Activated gamma-delta T cell (primary cell): ENCODE results near the gene ASXL2.

Source experiments
- DNase-seq: peaks from one replicate; lab custom pipeline; 2025; lab: John Stamatoyannopoulos, UW

The ASXL2 gene

DNA sequence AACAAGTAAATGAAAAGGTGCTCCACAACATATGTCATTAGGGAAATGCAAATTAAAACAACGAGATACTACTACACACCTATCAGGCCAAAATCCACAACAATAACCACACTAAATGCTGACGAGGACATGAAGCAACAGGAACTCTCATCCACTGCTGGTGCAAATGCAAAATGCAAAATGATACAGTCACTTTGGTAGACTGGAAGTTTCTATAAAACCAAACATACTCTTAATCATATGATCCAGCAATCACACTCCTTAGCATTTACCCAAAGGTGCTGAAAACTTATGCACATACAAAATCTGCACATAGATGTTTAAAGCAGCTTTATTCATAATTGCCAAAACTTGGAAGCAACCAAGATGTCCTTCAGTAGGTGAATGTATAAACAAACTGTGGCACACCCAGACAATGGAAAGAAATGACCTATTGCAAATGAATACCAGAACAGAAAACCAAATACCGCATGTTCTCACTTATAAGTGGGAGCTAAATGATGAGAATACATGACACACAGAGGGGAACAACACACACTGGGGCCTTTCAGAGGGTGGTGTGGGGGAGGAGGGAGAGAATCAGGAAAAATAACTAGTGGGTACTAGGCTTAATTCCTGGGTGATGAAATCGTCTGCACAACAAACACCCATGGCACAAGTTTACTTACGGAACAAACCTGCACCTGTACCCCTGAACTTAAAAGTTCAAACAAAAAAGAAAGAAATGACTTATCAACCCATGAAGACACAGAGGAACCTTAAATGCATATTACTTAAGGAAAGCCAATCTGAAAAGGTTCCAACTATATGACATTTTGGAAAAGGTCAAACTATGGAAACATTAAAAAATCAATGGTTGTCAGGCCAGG lies 80.4 kb downstream of the ASXL2 start:
- no peak for DNase-seq

DNA sequence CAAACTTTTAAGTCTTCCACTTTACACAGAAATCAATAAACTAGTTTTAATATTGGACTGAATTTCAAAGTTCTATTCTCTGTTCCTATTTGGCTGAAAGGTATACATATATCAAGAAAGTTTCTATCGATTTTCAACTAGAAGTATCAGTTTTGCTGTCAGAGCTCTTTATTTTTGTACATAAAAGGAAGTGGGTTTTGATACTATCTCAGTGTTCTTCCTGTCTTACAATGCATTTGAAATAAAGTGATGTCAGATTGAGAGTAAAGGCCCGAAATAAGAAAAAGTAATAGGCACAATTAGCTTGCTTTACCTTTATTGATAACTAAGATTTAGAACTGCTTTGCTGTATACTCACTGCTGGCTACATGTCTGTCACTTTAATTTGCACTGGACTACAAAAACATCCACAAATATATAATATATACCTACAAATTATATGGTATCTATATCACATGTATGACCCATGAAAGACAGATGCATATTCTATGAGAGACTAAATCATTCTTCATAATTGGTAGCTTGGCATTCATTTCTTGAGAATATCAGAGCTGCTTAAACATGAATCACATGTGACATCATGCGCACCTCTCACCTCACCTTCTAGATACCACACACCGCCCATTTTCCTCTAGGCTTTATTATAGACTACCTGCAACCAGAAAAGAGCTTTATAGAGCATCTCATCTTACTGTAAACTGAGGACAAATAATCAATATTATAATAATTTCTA lies 83.6 kb downstream of the ASXL2 start:
- DNase-seq: no peak

DNA sequence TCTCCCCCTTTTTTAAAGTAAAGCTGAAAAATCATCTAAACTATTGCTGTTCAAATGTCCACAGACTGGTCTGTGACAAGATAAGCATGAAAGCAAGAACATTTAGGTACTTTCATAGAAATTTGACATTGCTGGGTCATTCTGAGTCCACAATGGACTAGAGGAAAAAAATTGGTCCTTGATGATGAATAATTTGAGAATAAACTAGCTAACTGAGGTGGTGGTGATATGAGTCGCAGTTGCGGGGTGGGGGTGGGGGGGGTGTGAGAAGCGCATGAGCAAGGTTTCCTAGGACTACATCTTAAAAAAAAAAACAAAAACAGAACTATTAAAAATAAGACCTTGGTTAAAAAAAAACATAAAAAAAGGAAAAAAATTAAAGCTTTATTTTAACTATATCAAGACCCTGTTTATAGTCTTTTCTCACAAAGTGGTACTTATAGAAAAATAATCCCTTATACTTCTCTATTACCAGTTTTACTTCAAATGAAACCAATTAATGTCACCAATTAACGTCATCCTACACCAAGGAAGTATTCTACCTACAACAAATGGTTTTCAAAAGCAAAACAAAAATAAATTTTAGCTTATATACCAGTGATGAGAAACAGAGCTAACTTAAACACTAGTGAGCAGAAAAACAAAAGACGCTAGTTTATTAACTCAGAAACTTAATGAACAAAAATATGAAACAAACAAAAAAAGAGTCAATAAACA lies 88.1 kb downstream of the ASXL2 start:
- DNase-seq: no peak

DNA sequence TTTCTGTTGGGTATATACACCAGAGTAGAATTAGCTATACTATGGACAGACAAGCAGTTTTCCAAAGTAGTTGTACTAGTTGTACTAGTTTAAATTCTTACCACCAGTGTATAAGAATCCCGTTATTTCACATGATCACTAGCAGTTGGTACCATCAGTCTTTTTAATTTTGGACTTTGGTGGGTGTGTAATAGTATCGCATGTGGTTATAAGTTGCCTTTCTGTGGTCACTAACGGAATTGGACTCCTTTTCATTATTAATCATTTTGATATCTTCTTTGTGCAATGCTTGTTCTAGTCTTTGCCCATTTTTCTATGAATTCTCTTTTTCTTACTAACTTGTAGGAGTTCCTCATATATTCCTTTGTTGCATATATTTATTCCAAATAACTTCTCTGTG lies 89.8 kb downstream of the ASXL2 start:
- no peak for DNase-seq

DNA sequence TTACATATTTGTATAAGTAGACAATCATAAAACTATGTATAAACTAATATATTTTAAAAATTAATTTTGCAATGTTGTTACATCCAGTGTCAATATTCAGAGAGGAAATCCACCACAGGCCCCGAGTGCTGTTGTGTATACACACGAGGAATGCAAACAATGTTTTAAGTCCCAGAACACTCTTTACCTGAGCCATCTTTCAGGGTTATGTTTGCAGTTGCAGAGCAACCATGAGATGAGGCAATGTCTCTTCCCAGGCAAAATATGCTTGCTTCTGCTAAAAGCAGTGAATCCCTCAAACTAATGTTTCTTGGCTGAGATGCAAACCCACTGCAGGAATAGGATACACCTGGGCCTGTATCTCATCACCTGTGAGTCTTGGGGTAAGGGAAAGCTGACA lies 91.3 kb downstream of the ASXL2 start:
- no peak for DNase-seq

DNA sequence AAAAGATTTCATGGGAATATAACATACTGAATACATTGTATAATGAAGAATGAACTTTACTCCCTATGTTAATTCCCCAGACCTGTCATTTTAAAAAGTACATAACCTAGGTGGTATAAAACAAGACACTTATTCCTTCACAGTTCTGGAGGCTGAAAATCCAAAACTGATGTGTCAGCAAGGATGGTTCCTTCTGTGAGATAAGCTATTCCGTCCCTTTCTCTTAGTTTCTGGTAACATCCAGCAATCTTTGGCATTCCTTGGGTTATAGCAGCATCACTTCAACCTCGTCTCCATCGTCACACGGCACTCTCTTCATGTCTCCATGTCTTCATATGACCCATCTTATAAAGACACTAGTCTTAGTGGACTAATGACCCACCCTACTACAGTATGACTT lies 93.9 kb downstream of the ASXL2 start:
- DNase-seq: no peak

DNA sequence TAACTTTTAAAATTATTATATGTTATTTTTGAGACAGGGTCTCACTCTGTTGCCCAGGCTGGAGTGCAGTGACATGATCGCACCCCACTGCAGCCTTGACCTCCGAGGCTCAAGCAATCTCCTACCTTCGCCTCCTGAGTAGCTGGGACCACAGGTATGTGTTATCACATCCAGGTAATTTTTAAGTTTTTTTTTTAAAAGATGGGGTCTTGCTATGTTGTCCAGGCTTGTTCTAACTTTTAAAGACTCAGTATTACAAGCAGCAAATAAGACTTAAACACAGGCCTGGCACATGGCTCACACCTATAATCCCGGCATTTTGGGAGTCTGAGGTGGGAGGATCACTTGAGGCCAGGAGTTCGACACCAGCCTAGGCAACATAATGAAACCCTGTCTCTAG lies 101.2 kb downstream of the ASXL2 start:
- DNase-seq: no peak

DNA sequence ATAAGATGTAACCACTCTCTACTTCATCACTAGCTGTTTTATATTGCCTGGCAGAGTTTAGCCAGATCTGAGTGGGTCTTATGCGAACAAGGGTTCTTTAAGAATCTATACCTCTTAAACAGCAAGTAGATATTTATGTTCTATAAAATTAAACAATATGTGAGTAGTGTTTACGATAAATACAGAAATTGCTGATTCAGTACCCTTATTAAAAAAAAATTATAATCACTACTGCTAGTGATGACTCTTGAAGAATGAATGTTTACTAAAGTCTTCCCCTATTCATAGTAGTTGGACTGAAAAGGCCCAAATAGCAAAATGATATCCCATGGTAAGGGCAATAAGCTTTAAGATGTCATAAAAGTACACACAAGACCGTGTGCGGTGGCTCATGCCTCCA lies 106.2 kb downstream of the ASXL2 start:
- no peak for DNase-seq

DNA sequence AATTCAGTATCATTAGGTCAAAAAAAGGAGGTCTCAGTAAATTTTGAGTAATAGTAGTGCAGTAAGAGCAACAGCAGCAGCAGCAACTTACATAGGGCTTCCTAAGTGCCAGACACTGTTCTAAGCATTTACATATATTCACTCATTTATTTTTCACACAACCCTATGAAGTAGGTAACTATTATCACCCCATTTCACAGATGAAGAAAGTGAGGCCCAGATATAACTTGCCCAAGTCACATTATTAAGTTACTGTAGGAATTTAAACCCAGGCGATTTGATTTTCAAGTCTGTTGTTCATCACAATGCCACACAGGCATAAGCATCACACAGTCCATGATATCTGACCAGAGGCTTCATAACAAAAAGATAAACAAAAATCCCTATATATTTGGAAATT lies 114.7 kb downstream of the ASXL2 start:
- DNase-seq: no peak

DNA sequence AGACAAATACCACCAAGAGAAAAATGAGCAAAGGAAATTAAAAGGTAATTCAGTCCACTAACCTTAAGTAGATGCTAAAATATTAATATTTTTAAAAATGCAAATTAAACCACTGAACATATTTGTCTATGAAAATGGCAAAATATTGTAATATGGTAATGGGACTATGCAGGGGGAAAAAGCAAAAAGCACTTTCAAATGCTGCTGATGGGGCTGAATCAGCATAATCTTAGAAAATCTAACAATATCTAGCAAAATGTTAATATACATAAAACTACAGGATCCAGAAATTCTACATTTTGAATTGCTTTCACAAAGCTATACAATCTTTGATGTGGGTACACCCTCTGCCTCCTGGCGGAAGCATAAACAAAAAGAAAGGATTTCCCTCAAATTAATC lies 118.0 kb downstream of the ASXL2 start:
- no peak for DNase-seq

DNA sequence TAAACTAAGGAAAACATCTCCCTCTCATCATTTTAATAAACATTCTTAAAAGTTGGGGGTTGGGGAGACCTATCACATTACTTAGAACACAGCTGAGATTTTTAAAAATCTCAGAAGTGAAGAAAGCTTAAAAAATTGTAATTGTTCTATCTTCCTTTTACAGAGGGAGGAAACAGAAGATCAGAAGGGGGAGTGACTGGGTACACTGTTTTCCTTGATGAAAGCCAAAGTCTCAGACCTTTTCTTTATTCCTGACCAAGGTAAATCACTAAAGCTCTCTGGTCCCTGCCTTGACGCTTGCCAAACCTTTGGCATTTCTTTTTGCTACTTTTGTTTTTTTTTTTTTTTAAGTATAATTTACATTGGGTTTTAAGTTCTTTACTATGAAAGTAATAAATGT lies 119.9 kb downstream of the ASXL2 start:
- no peak for DNase-seq

DNA sequence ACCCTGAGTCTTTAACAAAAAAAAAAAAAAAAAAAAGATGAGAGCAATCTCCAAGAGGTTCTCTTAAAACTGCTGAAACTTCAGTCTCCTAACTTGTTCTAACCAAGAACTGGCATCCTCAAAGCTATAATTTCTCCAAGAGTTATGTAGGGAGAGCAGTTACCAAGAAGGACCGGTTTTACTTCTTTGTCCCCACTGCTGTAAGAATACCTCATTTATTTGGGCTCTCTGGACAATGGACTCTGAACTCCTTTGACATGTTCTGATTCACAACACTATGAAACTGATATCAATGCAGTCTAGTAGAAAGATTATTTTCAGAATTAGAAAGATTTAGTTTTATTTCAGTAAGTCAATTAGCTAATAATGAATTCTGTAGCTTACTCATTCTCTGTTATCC lies 120.4 kb downstream of the ASXL2 start:
- no peak for DNase-seq

DNA sequence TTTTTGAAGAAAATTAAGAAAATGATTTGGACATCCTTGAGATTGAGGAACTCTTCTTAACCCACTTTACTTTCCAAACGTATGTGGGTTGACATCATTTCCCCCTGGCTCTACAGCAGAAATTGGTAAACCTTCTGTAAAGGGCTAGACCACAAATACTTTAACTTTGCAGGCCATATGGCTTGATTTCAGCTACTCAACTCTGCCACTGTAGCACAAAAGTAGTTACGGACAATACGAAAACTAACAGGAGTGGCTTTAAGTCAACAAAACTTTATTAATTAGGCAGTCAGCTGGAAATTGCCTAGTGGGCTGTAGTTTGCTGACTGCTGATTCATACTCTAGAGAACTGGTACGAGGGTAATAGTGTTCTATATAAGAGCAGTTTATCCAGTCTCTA lies 121.8 kb downstream of the ASXL2 start:
- DNase-seq: no peak

DNA sequence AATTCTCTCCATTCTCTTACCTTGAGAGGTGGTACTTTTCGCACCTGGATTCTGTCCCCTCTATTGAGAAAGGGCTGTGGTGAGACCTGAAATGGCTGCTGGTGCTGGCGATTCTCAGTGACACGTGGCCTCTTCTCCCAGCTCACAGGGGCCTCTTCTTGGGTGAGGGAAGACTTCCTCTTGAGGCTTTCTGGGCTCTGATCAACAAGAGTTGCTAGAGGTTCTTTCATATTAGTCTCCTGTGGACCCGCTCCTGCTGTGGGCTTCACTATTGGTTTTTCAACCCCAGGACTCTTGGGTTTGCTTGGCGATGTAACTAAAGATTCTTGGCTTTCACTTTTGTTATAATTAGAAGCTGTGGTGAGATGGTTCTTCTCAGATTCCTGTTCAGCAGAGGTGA lies 128.6 kb downstream of the ASXL2 start:
- DNase-seq: no peak

DNA sequence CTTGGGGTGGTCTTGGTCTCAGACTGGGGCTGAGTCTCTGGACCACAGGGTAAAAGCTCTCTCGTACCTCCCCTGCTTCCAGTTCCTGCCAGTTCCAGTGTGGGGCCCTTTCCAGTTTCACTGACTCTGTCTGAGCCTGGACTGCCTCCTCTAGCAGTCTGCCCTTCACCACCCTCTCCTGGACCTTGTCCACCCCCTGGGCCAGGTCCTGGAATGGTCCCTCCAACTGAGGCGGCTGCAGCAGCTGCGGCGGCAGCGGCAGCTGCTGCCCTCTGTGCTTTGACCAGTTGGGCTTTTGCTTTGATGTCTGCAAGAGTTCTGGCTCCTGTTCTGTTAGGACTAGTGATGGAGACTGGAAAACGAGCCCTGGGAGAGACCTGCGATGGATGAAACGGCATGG lies 134.2 kb downstream of the ASXL2 start:
- DNase-seq: no peak

DNA sequence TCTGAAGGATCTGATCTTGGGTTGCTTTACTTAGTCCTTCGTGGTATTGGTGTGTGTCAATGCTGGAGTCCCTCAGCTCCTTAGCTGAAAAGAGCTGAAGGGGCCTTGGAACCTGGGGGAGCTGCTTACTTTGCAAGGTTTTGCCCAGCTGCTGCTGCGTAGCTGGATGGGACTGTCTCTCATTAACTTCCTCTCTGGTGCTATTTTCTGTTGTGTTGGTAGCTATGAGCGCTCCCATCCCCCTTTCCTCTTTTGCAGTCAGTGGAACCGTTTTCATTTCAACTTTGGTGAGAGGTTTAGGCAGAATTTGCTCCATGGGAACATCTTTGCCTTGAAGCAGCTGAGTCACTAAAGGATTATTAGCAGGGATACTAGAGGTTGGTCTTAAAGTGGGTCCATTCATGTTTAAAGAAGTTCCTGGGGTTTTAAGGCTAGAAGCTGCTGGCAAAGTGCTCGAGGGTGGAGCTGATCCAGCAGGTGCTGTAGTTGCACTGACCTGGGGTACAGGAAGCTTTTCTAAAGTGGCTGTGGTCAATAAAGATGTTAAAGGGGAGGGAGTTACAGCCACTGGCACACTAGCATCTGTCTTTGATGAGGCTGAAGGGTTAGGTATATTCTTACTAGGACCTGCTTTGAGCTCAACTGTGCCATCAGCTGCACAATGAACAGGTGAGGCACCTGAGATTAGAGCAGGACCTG lies 135.0 kb downstream of the ASXL2 start:
- DNase-seq: no peak

DNA sequence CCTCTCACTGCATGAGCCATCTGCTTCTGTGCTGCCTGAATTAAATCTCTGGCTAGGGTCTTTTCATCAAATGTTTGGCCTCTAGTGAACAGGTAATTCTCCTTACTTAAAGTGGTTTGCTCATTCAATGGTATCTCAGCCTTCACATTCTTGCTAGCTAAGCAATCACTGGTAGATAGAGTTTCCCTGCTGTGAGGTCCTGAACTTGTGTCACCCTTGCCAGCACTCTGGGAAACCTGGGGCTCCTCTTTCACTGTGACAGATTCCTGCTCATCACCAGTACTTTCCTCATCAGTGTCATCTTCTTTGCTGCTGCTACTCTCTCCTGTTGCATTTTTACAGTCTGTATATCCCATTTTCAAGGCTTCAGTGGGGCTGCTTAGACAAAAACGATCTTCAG lies 135.8 kb downstream of the ASXL2 start:
- DNase-seq: no peak

DNA sequence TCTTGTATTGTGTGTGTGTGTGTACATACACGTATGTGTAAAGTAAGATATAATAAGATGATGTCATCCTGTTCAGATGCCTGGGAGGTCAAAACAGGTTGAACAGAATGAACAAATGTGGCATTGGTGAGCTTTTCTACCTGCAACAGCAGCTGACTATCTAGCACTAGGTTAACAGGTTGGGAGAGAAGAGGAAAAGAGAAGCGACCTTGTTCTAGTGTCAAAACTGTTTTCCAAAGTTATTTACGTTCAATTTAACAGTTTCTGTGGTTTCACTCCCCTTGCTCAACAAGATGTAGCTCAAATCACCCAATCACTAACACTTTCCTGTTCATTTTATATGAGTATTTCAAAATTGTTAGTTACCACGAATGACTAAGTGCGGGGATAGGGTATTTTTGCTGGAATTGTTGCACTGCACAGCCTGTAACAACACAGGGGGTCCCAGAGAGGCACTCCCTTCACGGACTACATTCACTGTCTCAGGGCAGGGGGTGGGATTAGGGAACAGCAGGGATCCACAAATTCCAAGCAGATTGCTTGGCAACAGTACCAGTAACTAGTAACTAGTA lies 137.4 kb downstream of the ASXL2 start:
- DNase-seq: no peak

DNA sequence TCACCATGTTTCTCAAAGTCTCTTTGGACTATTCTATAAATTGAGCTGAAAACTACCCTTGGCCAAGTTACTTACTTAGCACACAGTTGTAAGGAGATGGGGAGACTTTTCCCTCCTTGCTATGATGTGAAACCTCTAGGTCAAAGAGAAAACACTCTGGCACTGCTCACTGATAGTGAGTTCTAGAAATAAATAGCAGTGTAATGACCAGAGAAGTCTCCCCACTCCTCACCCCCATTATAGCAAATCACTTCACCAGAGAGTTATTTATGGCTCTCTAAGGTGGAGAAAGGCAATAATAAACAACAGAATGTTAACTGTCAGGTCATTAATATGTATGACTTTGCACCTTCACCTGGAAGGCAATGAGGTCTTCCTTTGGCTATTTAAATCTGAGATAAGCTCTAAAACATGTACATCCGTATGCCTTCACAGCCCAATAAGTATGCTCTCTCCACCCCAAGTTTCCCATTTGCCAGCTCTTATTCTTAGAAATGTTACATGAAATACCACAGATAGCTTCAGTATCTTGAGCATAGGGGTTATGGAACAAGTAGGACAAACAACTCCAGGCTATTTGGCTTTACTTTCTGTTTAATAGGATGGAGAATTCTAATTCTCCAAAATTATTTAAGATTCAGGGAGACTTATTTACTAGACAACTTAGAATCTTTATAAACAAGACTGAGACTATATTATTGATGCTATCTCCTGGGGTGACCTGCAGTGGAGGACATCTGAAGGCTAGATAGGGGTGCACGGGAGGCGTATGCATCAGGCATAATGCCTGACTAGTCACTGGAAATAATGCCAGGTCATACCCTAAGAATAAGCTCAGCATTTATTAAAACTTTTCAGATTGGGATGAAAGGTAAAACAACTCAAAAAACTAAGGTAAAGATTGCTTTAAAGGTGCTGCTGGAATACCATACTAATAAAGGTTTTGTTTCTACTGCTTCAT lies 139.6 kb downstream of the ASXL2 start:
- DNase-seq: no peak

DNA sequence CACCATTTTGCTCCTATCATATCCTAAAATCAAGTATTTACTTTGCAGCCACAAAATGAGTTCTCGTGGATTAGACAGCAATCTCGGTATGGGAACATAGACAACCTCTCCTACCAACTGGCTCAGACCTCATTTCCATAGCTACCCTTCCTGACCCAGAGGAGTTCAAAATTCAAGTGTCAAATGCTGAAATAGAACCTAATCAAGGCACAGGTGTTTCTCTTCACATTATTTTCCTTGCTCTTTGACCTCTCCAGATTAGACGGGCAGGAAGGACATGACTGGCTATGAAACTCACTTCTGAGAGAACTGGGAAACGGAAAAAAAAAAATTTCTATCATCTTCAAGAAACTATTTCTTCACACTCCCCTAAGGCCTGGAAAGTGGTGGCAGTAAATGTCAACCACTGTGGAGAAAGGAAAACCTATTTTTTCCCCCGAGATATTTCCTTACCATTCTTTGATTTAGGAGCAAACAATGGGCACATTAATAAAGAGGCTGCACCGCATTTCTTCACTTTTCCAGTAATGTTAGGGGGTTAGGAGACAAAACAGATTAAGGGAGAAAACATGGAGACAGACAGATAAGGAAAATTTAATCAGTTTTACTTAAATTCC lies 141.3 kb downstream of the ASXL2 start:
- DNase-seq: no peak
